Activated T-helper 17 cell treated with anti-CD3 and anti-CD28 coated beads, Interleukin-2, amount 50 U/mL, for 72 hours (primary cell): Measurements from ENCODE around the gene GNB1. TPM values are rescaled to one million over a fixed set of nuclear protein-coding genes. Genes with fewer than 3 reads are reported as not detected.
A peak's percentile ranks its signal among the peaks of the same experiment; 100 is the strongest.
"Not testable (repeated sequence)": the region's sequence is repeated elsewhere in the genome, so short reads cannot be mapped to it uniquely, and the experiment has no call there.

Experiments used
- ATAC-seq: fragments of 150-1000 bp; cut with Tn5 transposase; replicated peaks from 2 replicates; pipeline ENCODE4 v1.10.0; 2021; ENCODE audit warnings: mild to moderate bottlenecking, moderate library complexity
- H3K27ac Mint-ChIP-seq: one replicate; pipeline ENCODE4 v1.8.0; 2022; ENCODE audit warnings: mixed read lengths
- H3K27me3 Mint-ChIP-seq: one replicate; pipeline ENCODE4 v1.8.0; 2022; ENCODE audit warnings: mixed read lengths
- H3K36me3 Mint-ChIP-seq: one replicate; pipeline ENCODE4 v1.8.0; 2022; ENCODE audit warnings: low read depth, mild to moderate bottlenecking, mixed read lengths
- H3K4me1 Mint-ChIP-seq: one replicate; pipeline ENCODE4 v1.8.0; 2022; ENCODE audit warnings: mixed read lengths
- H3K4me3 Mint-ChIP-seq: one replicate; pipeline ENCODE4 v1.8.0; 2022; ENCODE audit warnings: mild to moderate bottlenecking, mixed read lengths
- H3K9me3 Mint-ChIP-seq: one replicate; pipeline ENCODE4 v1.8.0; 2022; ENCODE audit warnings: mixed read lengths
- total RNA-seq, 2 donors: library from RNA; stranded (reverse); gene quantifications; one replicate each; pipeline ENCODE4 v1.2.3, GENCODE V29; 2022

The GNB1 gene
- total RNA-seq, 2 donors from 2014 or later: 266 to 410 TPM

GRCh38 chr1:1752636-1753606 lies 138.0 kb downstream of the GNB1 start:
- H3K9me3 Mint-ChIP-seq: no peaks in the 10 kb centered on the region
- H3K36me3 Mint-ChIP-seq: peaks cover 33% of the 10 kb centered on the region
- no peak overlapping the region for H3K27ac Mint-ChIP-seq
- no peak overlapping the region for H3K4me3 Mint-ChIP-seq
- H3K27me3 Mint-ChIP-seq: no peaks in the 10 kb centered on the region
- ATAC-seq: no peak
- H3K4me1 Mint-ChIP-seq: no peaks in the 10 kb centered on the region

GRCh38 chr1:1752190-1752589 lies 138.7 kb downstream of the GNB1 start:
- no peak overlapping the region for H3K27ac Mint-ChIP-seq
- ATAC-seq: no peak
- H3K4me1 Mint-ChIP-seq: no peaks in the 10 kb centered on the region
- no peaks in the 10 kb centered on the region for H3K27me3 Mint-ChIP-seq
- H3K9me3 Mint-ChIP-seq: no peaks in the 10 kb centered on the region
- no peak overlapping the region for H3K4me3 Mint-ChIP-seq
- H3K36me3 Mint-ChIP-seq: peaks cover 25% of the 10 kb centered on the region

GRCh38 chr1:1749941-1750340 lies 140.9 kb downstream of the GNB1 start:
- H3K27me3 Mint-ChIP-seq, H3K4me3 Mint-ChIP-seq, H3K4me1 Mint-ChIP-seq, H3K27ac Mint-ChIP-seq, ATAC-seq, H3K9me3 Mint-ChIP-seq: not testable (repeated sequence)
- peaks cover 11% of the 10 kb centered on the region for H3K36me3 Mint-ChIP-seq

- no peaks in the 10 kb centered on the region for H3K4me1 Mint-ChIP-seq
- no peak for ATAC-seq
- H3K27ac Mint-ChIP-seq: peak overlapping the region; percentile 3
Measured at GRCh38 chr1:1748686-1749321, 142.1 kb downstream of the GNB1 start.

GRCh38 chr1:1746566-1746909 lies 144.3 kb downstream of the GNB1 start:
- H3K27ac Mint-ChIP-seq, H3K4me1 Mint-ChIP-seq, H3K27me3 Mint-ChIP-seq, H3K9me3 Mint-ChIP-seq: not testable (repeated sequence)
- peak; percentile 90 for ATAC-seq
- peaks cover 11% of the 10 kb centered on the region for H3K36me3 Mint-ChIP-seq
- peak overlapping the region; percentile 66 for H3K4me3 Mint-ChIP-seq

More at GRCh38 chr1:1748686-1749321, 142.1 kb downstream of the GNB1 start:
- Mint-ChIP-seq H3K36me3 (peaks cover 7% of the 10 kb centered on the region), H3K9me3 (no peaks in the 10 kb centered on the region), H3K27me3 (no peaks in the 10 kb centered on the region), H3K4me3 (peak overlapping the region; percentile 15)

- peak; percentile 73 for ATAC-seq
- Mint-ChIP-seq H3K4me3 (peak overlapping the region; percentile 37), H3K27ac (peak overlapping the region; percentile 63), H3K36me3 (peaks cover 11% of the 10 kb centered on the region)
- H3K27me3 Mint-ChIP-seq, H3K9me3 Mint-ChIP-seq, H3K4me1 Mint-ChIP-seq: not testable (repeated sequence)
Measured at GRCh38 chr1:1745651-1746565, 145.0 kb downstream of the GNB1 start.

- Mint-ChIP-seq H3K4me3 (peak overlapping the region; percentile 34), H3K36me3 (peaks cover 15% of the 10 kb centered on the region)
- not testable (repeated sequence) for H3K27ac Mint-ChIP-seq, H3K9me3 Mint-ChIP-seq, H3K4me1 Mint-ChIP-seq, H3K27me3 Mint-ChIP-seq, ATAC-seq
Measured at GRCh38 chr1:1742529-1742928, 148.4 kb downstream of the GNB1 start.

GRCh38 chr1:1741013-1741412 lies 149.9 kb downstream of the GNB1 start:
- not testable (repeated sequence) for H3K27me3 Mint-ChIP-seq, ATAC-seq, H3K27ac Mint-ChIP-seq, H3K4me1 Mint-ChIP-seq, H3K4me3 Mint-ChIP-seq, H3K9me3 Mint-ChIP-seq
- peaks cover 30% of the 10 kb centered on the region for H3K36me3 Mint-ChIP-seq

GRCh38 chr1:1738799-1739337 lies 152.0 kb downstream of the GNB1 start:
- not testable (repeated sequence) for H3K27me3 Mint-ChIP-seq, H3K9me3 Mint-ChIP-seq, ATAC-seq, H3K4me3 Mint-ChIP-seq, H3K27ac Mint-ChIP-seq, H3K4me1 Mint-ChIP-seq
- peaks cover 42% of the 10 kb centered on the region for H3K36me3 Mint-ChIP-seq

- H3K36me3 Mint-ChIP-seq: peaks cover 42% of the 10 kb centered on the region
- ATAC-seq: peak; percentile 64
- not testable (repeated sequence) for H3K9me3 Mint-ChIP-seq, H3K27ac Mint-ChIP-seq, H3K4me3 Mint-ChIP-seq, H3K4me1 Mint-ChIP-seq, H3K27me3 Mint-ChIP-seq
Measured at GRCh38 chr1:1737675-1738590, 153.0 kb downstream of the GNB1 start.

Other genes starting within 250 kb of the GNB1 start
- gene CDK11B, start 232.1 kb downstream of the GNB1 start, total RNA-seq: 10 to 100 TPM; 19.1 to 34.4 TPM
- gene SLC35E2B, start 198.3 kb downstream of the GNB1 start, total RNA-seq: 10 to 100 TPM; 31.4 to 38.5 TPM
- gene CDK11A, start 166.7 kb downstream of the GNB1 start, total RNA-seq: 10 to 100 TPM; 51.8 to 65.6 TPM
- gene NADK, start 112.6 kb downstream of the GNB1 start, total RNA-seq: 10 to 100 TPM; 39.0 to 90.2 TPM
- 1 to 10 TPM in 1 of 2 donors, under 1 TPM in 1; 0.86 to 1.7 TPM for gene CALML6, start 24.2 kb upstream of the GNB1 start, total RNA-seq
- gene TMEM52, start 28.2 kb upstream of the GNB1 start, total RNA-seq: 1 to 10 TPM; 1.8 to 2.0 TPM
- gene CFAP74, start 112.7 kb upstream of the GNB1 start, total RNA-seq: not detected
- gene GABRD, start 128.3 kb upstream of the GNB1 start, total RNA-seq: not detected
- gene PRKCZ, start 159.3 kb upstream of the GNB1 start, total RNA-seq: 10 to 100 TPM; 12.2 to 24.7 TPM